GM19467 (cell line): ENCODE measurements around the gene JPT2.
"Not testable (repeated sequence)": the region's sequence is repeated elsewhere in the genome, so short reads cannot be mapped to it uniquely, and the experiment has no call there.

Experiments
- ATAC-seq: cut with Tn5 transposase; IDR thresholded peaks from one replicate; pipeline ENCODE4 v1.9.1; 2021; ENCODE audit warnings: mild to moderate bottlenecking, moderate library complexity; ENCODE audit not compliant: unreplicated experiment

JPT2 gene

GRCh38 chr16:1673424-1674151, 4.5 kb upstream of the JPT2 start:
- no peak for ATAC-seq

GRCh38 chr16:1674306-1674705, 3.8 kb upstream of the JPT2 start:
- no peak for ATAC-seq

DNA sequence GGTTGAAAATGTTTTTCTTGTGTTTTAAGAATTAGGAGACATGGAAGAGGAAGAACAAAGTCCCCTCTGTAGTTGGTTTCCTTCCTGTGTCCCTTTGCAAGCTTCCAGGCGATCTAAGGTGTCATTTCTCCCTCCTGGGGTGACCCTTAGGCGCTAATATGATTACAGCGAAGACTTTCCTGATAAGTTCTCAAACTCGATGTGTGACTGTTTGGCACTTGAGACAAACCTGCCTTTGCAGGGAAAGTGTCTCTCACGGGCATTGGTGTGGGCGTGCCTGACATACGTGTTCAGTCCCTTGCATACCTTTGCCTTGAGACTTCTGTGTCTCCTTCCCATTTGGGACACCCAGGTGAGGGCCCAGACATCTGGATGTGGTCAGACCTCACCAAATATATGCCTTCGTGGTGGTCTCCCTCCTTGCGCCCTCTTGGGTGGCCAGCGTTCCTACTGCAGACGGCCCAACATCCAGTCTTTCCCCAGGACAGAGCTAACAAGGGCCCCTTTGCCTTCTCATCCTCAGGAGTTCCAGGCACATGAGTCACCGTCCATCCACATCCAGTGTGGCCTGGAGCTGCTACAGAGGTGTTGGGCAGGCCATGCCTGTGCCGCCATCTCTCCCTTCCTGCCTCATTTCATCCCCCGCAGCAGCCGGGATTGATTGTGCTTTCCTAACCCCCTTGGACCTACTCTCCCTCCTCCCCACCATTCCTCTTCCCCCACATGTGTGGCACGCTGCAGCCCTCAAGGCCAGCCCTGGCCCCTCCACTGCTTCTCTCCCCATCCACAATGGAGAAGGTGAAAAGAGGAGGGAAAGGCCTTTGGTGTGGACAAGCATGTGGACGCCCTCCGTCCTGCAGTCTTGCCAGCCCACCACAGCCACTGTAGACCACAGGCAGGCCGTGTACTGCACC, 3.1 kb upstream of the JPT2 start:
- no peak for ATAC-seq

DNA sequence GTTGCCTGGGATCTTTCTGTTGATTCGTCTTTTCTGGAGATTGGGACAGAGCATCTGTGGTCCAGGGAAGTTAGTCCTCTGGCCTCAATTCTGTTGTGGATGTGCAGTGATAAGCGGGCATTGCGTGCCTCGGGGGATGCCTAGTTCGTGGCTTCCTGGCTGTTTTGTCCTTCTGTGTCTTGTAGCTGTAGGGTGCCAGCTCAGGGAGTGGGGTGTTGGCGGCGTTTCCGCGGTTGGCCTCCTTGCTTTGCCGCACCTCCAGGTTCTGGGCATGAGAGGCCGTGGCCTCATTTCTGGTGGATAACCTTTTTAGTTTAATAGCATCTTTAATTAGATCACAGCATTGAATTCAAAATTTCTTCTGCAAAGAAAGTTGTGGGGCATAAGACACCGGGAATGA, 1.4 kb upstream of the JPT2 start:
- no peak for ATAC-seq

- no peak for ATAC-seq
Measured at GRCh38 chr16:1677339-1677738, 740 bp upstream of the JPT2 start.

DNA sequence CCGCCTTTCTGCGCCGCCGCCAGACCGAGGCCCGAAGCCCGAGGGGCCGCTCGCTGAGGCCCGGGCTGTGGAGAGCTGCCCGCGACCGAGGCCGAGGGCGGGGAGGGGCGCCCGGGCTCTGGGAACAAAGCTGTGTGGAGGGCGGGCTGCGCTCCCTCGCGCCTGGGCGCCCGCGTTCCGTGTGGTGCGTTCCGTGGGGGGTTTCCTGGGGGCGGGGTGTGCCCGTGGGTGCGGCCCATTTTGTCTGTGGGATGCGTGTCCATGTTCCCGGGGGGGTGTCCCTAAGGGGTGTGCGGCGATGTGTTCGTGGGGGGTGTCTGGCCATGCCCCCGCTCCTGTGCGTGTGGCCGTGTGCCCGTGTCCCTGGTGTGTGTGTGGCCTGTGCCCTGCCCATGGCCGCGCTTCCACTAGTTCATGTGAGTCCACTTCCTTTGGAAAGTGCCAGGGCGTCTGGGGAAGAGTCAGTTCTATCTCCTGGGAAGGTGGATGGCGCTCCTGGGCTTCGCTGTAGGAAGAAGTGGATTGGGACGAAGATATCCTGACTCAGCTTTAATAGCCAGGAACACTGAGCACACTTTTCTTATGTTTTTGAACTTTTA, 520 bp downstream of the JPT2 start:
- ATAC-seq, result no peak

DNA sequence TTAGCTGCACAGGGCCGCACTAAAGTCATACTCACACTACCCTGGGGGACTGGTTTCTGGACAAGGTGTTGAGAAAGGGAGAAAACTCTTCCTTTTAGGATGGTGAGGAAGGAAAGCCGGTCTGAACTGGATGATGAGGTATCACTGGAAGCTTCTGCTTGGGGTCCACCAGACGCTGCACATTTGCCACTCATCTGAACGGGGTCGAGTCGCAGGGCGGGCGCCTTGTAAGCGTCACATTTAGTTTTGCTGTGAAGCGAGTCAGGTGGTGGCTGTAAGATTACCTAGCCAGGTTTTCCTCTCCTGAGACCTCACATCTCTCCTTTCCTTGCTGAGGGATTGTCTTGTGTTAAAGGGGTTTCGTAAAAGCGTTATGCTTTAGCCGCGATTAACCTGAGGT, 2.3 kb downstream of the JPT2 start:
- no peak for ATAC-seq

- no peak for ATAC-seq
Measured at GRCh38 chr16:1681032-1681431, 3.0 kb downstream of the JPT2 start.

DNA sequence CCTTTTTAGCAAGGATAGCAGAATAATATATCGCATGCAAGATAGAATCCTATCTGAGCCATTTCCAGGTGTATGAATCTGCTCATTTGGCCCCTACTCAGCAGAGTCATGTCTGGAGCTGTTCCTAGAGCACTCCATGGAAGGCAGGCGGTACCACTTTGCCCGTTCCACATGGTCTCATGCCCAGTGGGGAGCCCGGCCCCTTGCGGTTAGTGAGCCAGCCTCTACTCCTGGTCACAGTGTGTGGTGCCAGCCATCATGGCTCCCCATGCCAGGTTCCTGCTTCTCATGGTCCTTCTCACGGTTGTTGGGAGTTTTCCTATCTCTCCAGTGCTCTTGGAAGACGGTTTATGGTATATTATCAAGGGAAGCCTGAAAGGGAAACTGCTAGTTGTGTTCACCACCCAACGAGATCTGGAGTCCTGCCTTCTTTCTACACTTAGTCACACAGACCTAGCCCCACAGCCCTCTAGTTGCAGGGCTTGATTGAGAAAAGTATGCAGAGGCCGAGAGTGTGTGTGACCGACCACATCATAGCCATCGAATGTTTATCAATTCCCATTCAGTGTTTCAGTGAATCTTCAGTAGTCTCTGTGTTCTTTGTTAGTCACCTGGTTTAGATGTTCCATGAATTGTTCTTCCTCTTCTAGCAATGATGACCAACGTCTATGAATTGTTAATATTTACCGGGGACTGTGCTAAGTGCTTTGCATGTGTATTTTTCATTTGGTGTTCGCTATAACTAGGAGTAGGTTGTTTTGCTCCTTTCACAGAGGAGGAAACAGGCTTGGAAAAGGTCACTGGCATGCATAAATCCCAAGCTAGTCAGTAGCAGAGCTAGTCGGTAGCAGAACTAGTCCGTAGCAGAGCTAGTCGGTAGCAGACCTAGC, 9.6 kb downstream of the JPT2 start:
- no peak for ATAC-seq

GRCh38 chr16:1688807-1689560, 10.9 kb downstream of the JPT2 start:
- ATAC-seq, result no peak

DNA sequence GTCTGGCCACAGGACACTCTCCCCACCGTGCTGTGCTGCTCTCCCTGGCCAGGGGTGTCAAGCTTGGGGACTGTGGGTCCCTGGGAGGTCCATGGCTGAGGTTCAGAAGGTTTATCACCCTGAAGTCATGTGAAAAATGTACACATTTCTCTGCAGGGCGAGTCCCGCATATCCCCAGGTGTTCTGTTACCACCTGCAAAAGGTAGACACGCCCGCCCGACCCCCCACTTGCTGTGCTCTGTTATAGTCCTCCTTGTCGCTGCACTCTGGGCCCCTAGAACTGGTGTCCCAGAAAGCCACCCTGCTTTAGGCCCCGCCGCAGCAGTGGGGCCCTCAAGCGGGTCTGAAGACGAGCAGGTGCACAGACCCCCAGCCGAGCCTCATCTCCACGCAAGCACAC, 11.8 kb downstream of the JPT2 start:
- ATAC-seq, result no peak

DNA sequence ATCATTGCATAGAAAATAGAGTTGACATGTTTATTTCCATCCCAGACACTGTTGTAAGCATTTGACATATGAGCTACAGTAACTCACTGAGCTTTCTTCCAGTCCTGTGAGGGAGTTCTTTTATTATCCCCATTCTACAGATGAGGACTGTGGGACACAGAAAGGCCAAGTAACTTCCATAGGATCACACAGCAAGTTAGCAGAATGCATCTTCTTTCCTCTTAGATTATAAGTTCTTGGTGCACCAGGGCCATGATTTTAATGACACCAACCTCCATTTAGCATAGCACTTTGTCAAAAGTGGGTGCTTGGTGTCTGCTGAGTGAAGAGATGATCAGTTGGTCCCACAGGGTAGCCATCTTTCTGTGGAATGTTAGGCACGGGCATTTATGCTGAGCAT, 12.7 kb downstream of the JPT2 start:
- ATAC-seq, result no peak

DNA sequence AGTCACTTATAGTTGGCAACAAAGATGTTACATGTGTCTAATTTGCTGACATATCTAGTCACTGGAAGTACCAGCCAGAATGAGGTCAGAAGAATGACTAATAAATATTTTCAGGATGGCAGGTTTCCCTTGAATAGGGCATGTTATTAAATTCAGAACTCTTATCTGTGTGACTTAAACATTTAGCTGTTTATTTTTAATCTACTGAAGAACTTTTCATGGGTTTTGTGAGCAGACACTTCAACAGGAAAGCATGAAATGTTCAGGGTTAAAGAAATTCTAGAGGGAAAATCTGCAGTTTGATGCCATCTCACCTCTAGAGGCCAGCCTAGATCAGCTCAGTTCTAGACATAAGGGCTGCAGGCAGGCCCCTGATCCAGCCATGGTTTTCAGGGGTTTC, 13.2 kb downstream of the JPT2 start:
- ATAC-seq, result no peak

DNA sequence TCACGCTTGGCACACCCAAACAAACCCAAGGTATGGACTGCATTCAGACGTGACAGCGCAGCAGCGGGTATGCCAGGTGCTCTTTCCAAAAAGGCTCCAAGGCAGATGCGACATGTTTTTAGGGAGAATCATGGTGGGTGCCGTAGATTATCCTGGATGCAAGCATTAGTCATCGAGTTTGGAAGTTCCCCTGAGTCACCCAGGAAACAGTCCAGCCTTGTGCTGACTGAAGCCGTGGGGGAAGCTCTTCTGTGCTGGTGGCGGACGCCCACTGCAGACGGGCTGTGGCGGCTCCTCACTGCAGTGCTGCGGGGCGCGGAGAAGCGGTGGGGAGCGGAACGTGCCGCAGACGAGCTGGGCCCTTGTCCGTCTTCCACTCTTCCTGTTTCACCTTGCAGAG, 13.9 kb downstream of the JPT2 start:
- no peak for ATAC-seq

DNA sequence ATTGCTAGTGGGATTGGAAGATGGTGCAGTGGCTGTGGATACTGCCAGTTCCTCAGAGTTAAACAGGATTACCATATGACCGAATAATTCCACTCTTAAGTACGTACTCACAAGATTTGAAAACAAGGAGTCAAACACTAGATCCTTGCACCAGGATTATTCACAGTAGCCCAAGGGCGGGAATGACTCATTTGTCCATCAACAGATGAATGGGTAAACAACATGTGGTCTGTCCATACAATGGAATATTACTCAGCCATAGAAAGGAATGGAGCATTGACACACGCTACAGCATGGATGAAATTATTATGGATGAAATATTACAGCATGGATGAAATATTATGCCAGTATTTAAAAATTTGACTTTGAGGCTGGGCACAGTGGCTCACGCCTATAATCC, 18.8 kb downstream of the JPT2 start:
- ATAC-seq, result no peak

DNA sequence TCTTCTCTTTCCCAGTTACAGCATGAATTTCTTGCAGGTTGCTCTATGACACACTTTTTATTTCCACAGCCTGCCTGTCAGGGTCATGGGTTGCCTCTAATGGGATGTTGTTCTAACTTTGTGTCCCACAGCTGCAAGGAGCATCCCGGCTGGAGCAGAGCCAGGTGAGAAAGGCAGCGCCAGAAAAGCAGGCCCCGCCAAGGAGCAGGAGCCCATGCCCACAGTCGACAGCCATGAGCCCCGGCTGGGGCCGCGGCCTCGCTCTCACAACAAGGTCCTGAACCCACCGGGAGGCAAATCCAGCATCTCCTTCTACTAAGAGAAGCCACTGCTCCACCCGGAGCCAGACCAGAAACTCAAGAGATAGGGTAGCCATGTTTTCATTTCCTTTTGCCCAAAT, 20.6 kb downstream of the JPT2 start:
- no peak for ATAC-seq

DNA sequence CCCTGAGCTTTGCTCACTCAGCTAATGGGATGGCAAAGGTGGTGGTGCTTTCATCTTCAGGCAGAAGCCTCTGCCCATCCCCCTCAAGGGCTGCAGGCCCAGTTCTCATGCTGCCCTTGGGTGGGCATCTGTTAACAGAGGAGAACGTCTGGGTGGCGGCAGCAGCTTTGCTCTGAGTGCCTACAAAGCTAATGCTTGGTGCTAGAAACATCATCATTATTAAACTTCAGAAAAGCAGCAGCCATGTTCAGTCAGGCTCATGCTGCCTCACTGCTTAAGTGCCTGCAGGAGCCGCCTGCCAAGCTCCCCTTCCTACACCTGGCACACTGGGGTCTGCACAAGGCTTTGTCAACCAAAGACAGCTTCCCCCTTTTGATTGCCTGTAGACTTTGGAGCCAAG, 22.2 kb downstream of the JPT2 start:
- no peak for ATAC-seq

DNA sequence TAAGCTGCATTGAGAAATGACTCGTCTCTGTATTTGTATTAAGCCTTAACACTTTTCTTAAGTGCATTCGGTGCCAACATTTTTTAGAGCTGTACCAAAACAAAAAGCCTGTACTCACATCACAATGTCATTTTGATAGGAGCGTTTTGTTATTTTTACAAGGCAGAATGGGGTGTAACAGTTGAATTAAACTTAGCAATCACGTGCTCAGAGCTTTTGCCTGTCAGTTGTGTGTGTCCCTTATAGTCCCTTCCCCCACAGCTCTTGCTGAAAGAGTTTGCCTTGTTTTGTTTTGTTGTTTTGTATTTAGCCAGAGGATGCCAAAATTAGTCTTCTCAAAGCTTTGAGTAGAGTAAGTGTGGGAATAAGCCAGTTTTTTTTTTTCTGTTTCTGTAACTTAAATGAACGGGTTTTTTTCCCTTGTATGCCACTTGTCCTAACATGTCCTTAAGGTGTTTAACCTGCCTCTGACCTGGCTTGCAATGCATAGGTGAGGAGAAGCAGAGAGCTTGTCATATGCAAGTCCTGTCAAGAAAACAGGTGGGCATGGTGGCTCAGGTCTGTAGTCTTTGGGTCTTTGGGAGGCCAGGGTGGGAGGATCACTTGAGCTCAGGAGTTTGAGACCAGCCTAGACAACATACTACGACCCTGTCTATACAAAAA, 23.3 kb downstream of the JPT2 start:
- ATAC-seq, result no peak

DNA sequence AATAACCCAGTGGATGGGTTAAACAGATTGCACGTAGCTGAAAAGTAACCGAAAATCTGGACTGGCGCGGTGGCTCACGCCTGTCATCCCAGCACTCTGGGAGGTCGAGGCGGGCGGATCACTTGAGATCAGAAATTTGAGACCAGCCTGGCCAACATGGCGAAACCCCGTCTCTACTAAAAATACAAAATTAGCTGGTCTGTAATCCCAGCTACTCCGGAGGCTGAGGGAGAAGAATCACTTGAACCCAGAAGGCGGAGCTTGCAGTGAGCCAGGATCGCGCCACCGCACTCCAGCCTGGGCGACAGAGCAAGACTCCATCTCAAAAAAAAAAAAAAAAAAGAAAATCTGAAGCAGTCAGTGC, 27.2 kb downstream of the JPT2 start:
- not testable (repeated sequence) for ATAC-seq
